Fibroblast of skin of left quadriceps (primary cell): ENCODE results near the gene ARID4B.

Source experiments
- DNase-seq, 2 experiments: peaks; one replicate each; pipeline ENCODE4 v3.0.0-alpha.2; 2013; ENCODE audit warnings: low read depth in 2 of 2

Gene ARID4B

GRCh38 chr1:235127732-235128455 is 200.1 kb downstream of the ARID4B start:
- no peak for DNase-seq

GRCh38 chr1:235127203-235127602 is 200.8 kb downstream of the ARID4B start:
- no peak for DNase-seq

DNA sequence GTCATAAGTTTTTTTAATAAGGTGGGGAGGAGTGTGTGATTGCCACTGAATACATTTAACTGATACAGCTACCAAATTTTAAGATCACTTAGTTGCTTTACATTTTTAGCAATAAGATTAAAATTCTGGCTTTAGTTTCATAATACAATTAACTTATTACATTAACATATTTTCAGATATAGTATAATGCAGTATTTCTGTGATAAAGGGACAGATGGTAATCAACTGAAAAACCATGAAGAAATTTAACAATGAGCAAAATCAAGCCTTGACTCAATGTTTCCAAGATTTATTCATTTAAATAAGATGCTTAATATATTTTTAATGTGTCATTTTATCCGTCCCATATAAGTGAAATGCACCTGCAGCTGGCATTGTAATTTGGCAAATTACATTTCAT is 203.3 kb downstream of the ARID4B start:
- DNase-seq: no peak

GRCh38 chr1:235124111-235124510 is 203.9 kb downstream of the ARID4B start:
- DNase-seq: no peak

DNA sequence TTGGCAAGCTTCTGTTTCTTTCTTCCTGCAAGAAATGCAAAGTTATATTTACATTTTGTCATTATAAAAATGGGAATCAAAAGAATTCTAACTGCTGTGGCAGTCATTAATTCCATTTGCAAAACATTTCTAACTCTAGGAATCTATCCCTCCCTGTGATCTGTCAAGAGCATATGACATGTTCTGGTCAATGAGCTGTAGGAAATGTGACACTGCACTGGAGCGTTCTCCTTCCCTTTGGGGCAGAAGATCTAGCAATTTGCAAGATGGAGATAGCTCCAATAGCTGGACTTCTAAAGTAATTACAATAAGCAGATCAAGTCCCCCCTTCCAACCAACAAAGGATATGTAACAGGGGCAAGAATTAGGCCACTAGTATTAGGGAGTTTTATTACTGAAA is 205.6 kb downstream of the ARID4B start:
- DNase-seq: no peak
